GM18502 (cell line): ENCODE results near the gene SLC17A2.
"Not testable (repeated sequence)": the region's sequence is repeated elsewhere in the genome, so short reads cannot be mapped to it uniquely, and the experiment has no call there.

Source experiments
- ATAC-seq: cut with Tn5 transposase; IDR thresholded peaks from one replicate; pipeline ENCODE4 v1.9.1; 2021; ENCODE audit warnings: mild to moderate bottlenecking; ENCODE audit not compliant: unreplicated experiment, poor library complexity

SLC17A2 gene

GRCh38 chr6:25953733-25954132 lies 23.2 kb upstream of the SLC17A2 start:
- ATAC-seq: no peak

GRCh38 chr6:25952535-25952934 lies 22.0 kb upstream of the SLC17A2 start:
- no peak for ATAC-seq

- no peak for ATAC-seq
Observed at GRCh38 chr6:25951296-25952032, 21.0 kb upstream of the SLC17A2 start.

GRCh38 chr6:25950297-25950696 lies 19.8 kb upstream of the SLC17A2 start:
- no peak for ATAC-seq

GRCh38 chr6:25949695-25950094 lies 19.2 kb upstream of the SLC17A2 start:
- no peak for ATAC-seq

- ATAC-seq: not testable (repeated sequence)
Observed at GRCh38 chr6:25947492-25947891, 17.0 kb upstream of the SLC17A2 start.

- ATAC-seq: no peak
Observed at GRCh38 chr6:25946631-25947030, 16.1 kb upstream of the SLC17A2 start.

- ATAC-seq: not testable (repeated sequence)
Observed at GRCh38 chr6:25945738-25946137, 15.2 kb upstream of the SLC17A2 start.

GRCh38 chr6:25944688-25945574 lies 14.4 kb upstream of the SLC17A2 start:
- ATAC-seq: peak; percentile 93

- ATAC-seq: no peak
Observed at GRCh38 chr6:25943887-25944286, 13.4 kb upstream of the SLC17A2 start.

GRCh38 chr6:25942561-25943147 lies 12.2 kb upstream of the SLC17A2 start:
- ATAC-seq: no peak

GRCh38 chr6:25939593-25939992 lies 9.1 kb upstream of the SLC17A2 start:
- ATAC-seq: no peak

GRCh38 chr6:25935953-25936352 lies 5.5 kb upstream of the SLC17A2 start:
- ATAC-seq: no peak

- no peak for ATAC-seq
Observed at GRCh38 chr6:25934735-25935313, 4.3 kb upstream of the SLC17A2 start.

- no peak for ATAC-seq
Observed at GRCh38 chr6:25934156-25934555, 3.7 kb upstream of the SLC17A2 start.

- ATAC-seq: no peak
Observed at GRCh38 chr6:25931411-25931709, 869 bp upstream of the SLC17A2 start.

GRCh38 chr6:25929785-25930184 lies 706 bp downstream of the SLC17A2 start:
- ATAC-seq: not testable (repeated sequence)

- ATAC-seq: no peak
Observed at GRCh38 chr6:25928562-25929324, 1.7 kb downstream of the SLC17A2 start.

GRCh38 chr6:25927756-25928216 lies 2.7 kb downstream of the SLC17A2 start:
- ATAC-seq: no peak

- ATAC-seq: no peak
Observed at GRCh38 chr6:25927178-25927577, 3.3 kb downstream of the SLC17A2 start.
